Psoas muscle (tissue), 8 donors: ENCODE data around the gene PTGES3. TPM values are rescaled to one million over a fixed set of nuclear protein-coding genes. Genes with fewer than 3 reads are reported as not detected.

ENCODE experiments used
- ATAC-seq, 4 donors: fragments of 200-7000 bp; cut with Tn5 transposase; one replicate each; pipeline ENCODE4 v1.9.1; 2020; ENCODE audit warnings: moderate library complexity in 3 of 4, mild to moderate bottlenecking in 2 of 4
- DNase-seq, 2 donors: peaks; one replicate each; pipeline ENCODE4 v3.0.0-alpha.2; 2020
- H3K27ac ChIP-seq: fragments of 200-600 bp; one replicate; pipeline ENCODE4 v1.8.0; 2022
- H3K27me3 ChIP-seq, 3 donors: fragments of 200-600 bp in 1 of 3; one replicate each; pipeline versions ENCODE4 v1.6.1 to v1.8.0; 2013 to 2022; ENCODE audit warnings: low read length in 2 of 3, mild to moderate bottlenecking in 2 of 3, moderate library complexity in 1 of 3; ENCODE audit not compliant: insufficient read depth in 3 of 3
- H3K36me3 ChIP-seq, 2 donors: fragments of 200-600 bp in 1 of 2; one replicate each; pipeline versions ENCODE4 v1.6.1 to v1.8.0; 2013 to 2022; ENCODE audit warnings: low read depth in 1 of 2, mild to moderate bottlenecking in 1 of 2, moderate library complexity in 1 of 2; ENCODE audit not compliant: insufficient read depth in 1 of 2
- H3K4me1 ChIP-seq: fragments of 200-600 bp; one replicate; pipeline ENCODE4 v1.8.0; 2022
- H3K4me3 ChIP-seq: fragments of 200-600 bp; one replicate; pipeline ENCODE4 v1.8.0; 2022; ENCODE audit warnings: mild to moderate bottlenecking
- H3K9me3 ChIP-seq: fragments of 200-600 bp; one replicate; pipeline ENCODE4 v1.8.0; 2022
- CTCF ChIP-seq: fragments of 200-600 bp; IDR thresholded peaks from one replicate; pipeline ENCODE4 v1.8.0; 2022; ENCODE audit warnings: antibody characterized with exemption
- WGBS, 3 donors: extraction: QIAGEN DNeasy Blood & Tissue Kit; methylation state at CpG; one replicate each; pipeline versions ENCODE4 v1.1.6 to v1.1.7; 2013; 5-methylcytosine and 5-hydroxymethylcytosine counted together
- intact Hi-C, 2 donors: fragments of 100-400 bp; cut with DNase I; formaldehyde crosslinking; loops; one replicate each; pipeline versions ENCODE4 v1.11.0 to v1.14.2; 2022
- polyA plus RNA-seq, 3 donors: library from polyadenylated mRNA; stranded (reverse); fragments of 200-250 nt; gene quantifications; one replicate each; pipeline ENCODE4 v1.2.3, GENCODE V29; 2013
- total RNA-seq, 4 donors: library from RNA; stranded (reverse); fragmentation: NEBNext Ultra II Directional in 2 of 4; extraction: Animal tissue kit (Norgen Biotek cat#: 25700) in 2 of 4; gene quantifications; one replicate each; pipeline versions ENCODE4 v1.2.1 to v1.2.4, GENCODE V29; 2021 to 2023
- donor health status: healthy with polysubstance abuse.
- donor health status: DM: no; HTN: no; CAD: no; lungs with moderate emphysema.
- donor health status: Bipolar disorder and iron deficiency.
- donor health status: healthy.
- donor health status: DM: yes; HTN: yes; CAD: no.
- donor health status: DM: no; HTN: no; CAD: no.
- donor health status: DM: no; HTN: no; CAD: no.
- donor health status: DM: yes; HTN: yes; CAD: no.

Gene PTGES3
- total and polyA plus RNA-seq, 7 donors, result 118 to 253 (median 153) TPM

GRCh38 chr12:56699020-56699661, 11.1 kb upstream of the PTGES3 start:
- no peaks in the 10 kb centered on the region for H3K36me3 ChIP-seq
- intact Hi-C loops, result no loop called here
- H3K4me3 ChIP-seq, result no peak overlapping the region
- TF ChIP-seq CTCF, result no peak
- H3K27me3 ChIP-seq, result no peaks in the 10 kb centered on the region
- H3K4me1 ChIP-seq, result peaks cover 19% of the 10 kb centered on the region
- 67 to 75% (median 68%) methylated on average over 3 of the region's 3 CpGs for WGBS, 3 donors
- no peak for ATAC-seq
- DNase-seq, result no peak
- no peak overlapping the region for H3K27ac ChIP-seq
- H3K9me3 ChIP-seq, result no peaks in the 10 kb centered on the region

GRCh38 chr12:56695327-56696101, 7.4 kb upstream of the PTGES3 start:
- DNase-seq (no peak), ATAC-seq (peak; percentile 54 to 78 (median 67))
- Histone ChIP-seq H3K27ac (peak overlapping the region; percentile 76), H3K27me3 (no peaks in the 10 kb centered on the region), H3K4me1 (peaks cover 19% of the 10 kb centered on the region), H3K4me3 (no peak overlapping the region), H3K36me3 (no peaks in the 10 kb centered on the region), H3K9me3 (no peaks in the 10 kb centered on the region)
- intact Hi-C loops, result no loop called here
- no peak for TF ChIP-seq CTCF
- 26 to 41% (median 28%) methylated on average over 2 of the region's 2 CpGs for WGBS, 3 donors

- Histone ChIP-seq H3K9me3 (no peaks in the 10 kb centered on the region), H3K36me3 (no peaks in the 10 kb centered on the region), H3K27ac (no peak overlapping the region), H3K4me1 (peaks cover 21% of the 10 kb centered on the region), H3K27me3 (no peaks in the 10 kb centered on the region), H3K4me3 (no peak overlapping the region)
- TF ChIP-seq CTCF, result no peak
- intact Hi-C loops, result no loop called here
- ATAC-seq (no peak), DNase-seq (no peak)
- 68 to 84% (median 69%) methylated on average over 5 of the region's 5 CpGs for WGBS, 3 donors
These were observed 6.1 kb upstream of the PTGES3 start for GRCh38 chr12:56694161-56694560.

GRCh38 chr12:56688846-56689109, 694 bp upstream of the PTGES3 start:
- TF ChIP-seq CTCF, result no peak
- no peaks in the 10 kb centered on the region for H3K9me3 ChIP-seq
- ATAC-seq, result no peak
- peak overlapping the region; percentile 99 for H3K27ac ChIP-seq
- peak overlapping the region; percentile 94 for H3K4me3 ChIP-seq
- no peak for DNase-seq
- H3K27me3 ChIP-seq, result no peaks in the 10 kb centered on the region
- H3K4me1 ChIP-seq, result peaks cover 22% of the 10 kb centered on the region
- intact Hi-C loops, result loop anchor here (2.0 to 5.0 kb wide), 3 partner anchors 34 to 41 kb away; partner anchors contain the start of genes ATP5F1B (in 1 of the 2) and NACA (in 1 of the 2)
- peaks cover 0 to 9% of the 10 kb centered on the region in 2 donors for H3K36me3 ChIP-seq
- WGBS, 3 donors, result 11 to 15% (median 11%) methylated on average over 7 of the region's 7 CpGs
